IgD-negative memory B cell (primary cell): ENCODE measurements around the gene NAT8L. TPM values are rescaled to one million over a fixed set of nuclear protein-coding genes. Genes with fewer than 3 reads are reported as not detected.

Experiments used
- H3K27ac Mint-ChIP-seq, 3 donors: one replicate each; pipeline ENCODE4 v1.8.0; 2020 to 2022; ENCODE audit warnings: mild to moderate bottlenecking in 3 of 3, mixed read lengths in 3 of 3, moderate library complexity in 1 of 3
- H3K27me3 Mint-ChIP-seq: one replicate; pipeline ENCODE4 v1.8.0; 2021; ENCODE audit warnings: mixed read lengths
- H3K36me3 Mint-ChIP-seq: one replicate; pipeline ENCODE4 v1.8.0; 2020; ENCODE audit warnings: mild to moderate bottlenecking, mixed read lengths
- H3K4me1 Mint-ChIP-seq, 3 donors: one replicate each; pipeline ENCODE4 v1.8.0; 2020 to 2022; ENCODE audit warnings: mixed read lengths in 3 of 3, mild to moderate bottlenecking in 1 of 3
- H3K4me3 Mint-ChIP-seq, 4 donors: one replicate each; pipeline ENCODE4 v1.8.0; 2020 to 2022; ENCODE audit warnings: mild to moderate bottlenecking in 4 of 4, mixed read lengths in 4 of 4, moderate library complexity in 3 of 4
- H3K9me3 Mint-ChIP-seq, 3 donors: one replicate each; pipeline ENCODE4 v1.8.0; 2020 to 2021; ENCODE audit warnings: mixed read lengths in 3 of 3, mild to moderate bottlenecking in 1 of 3
- polyA plus RNA-seq: library from polyadenylated mRNA; unstranded; fragments of 300-500 nt; fragmentation: Illumina TruSeq; gene quantifications from one replicate; pipeline ENCODE4 v1.2.3, GENCODE V29; 2021

Gene NAT8L
- polyA plus RNA-seq, 1 donor from 2014 or later: not detected

- Mint-ChIP-seq H3K36me3 (no peaks in the 10 kb centered on the region), H3K4me3 (no peak overlapping the region), H3K4me1 (peaks cover 0 to 1% (median 0%) of the 10 kb centered on the region in 3 donors), H3K9me3 (peaks cover 0 to 2% (median 0%) of the 10 kb centered on the region in 3 donors), H3K27ac (peak overlapping the region in 1 of 3 donors; percentile 64), H3K27me3 (no peaks in the 10 kb centered on the region)
Observed at GRCh38 chr4:2066011-2066551, 7.0 kb downstream of the NAT8L start.

GRCh38 chr4:2066571-2067445, 7.7 kb downstream of the NAT8L start:
- Mint-ChIP-seq H3K4me1 (peaks cover 0 to 1% (median 0%) of the 10 kb centered on the region in 3 donors), H3K27ac (no peak overlapping the region), H3K4me3 (no peak overlapping the region), H3K9me3 (peaks cover 0 to 2% (median 0%) of the 10 kb centered on the region in 3 donors), H3K36me3 (no peaks in the 10 kb centered on the region), H3K27me3 (no peaks in the 10 kb centered on the region)

GRCh38 chr4:2067446-2068197, 8.5 kb downstream of the NAT8L start:
- Mint-ChIP-seq H3K27me3 (no peaks in the 10 kb centered on the region), H3K36me3 (no peaks in the 10 kb centered on the region), H3K27ac (no peak overlapping the region), H3K4me3 (no peak overlapping the region), H3K4me1 (no peaks in the 10 kb centered on the region), H3K9me3 (peaks cover 0 to 2% (median 0%) of the 10 kb centered on the region in 3 donors)

GRCh38 chr4:2068198-2068470, 9.0 kb downstream of the NAT8L start:
- Mint-ChIP-seq H3K4me3 (no peak overlapping the region), H3K9me3 (peaks cover 0 to 2% (median 0%) of the 10 kb centered on the region in 3 donors), H3K36me3 (no peaks in the 10 kb centered on the region), H3K27ac (peak overlapping the region in 1 of 3 donors; percentile 23), H3K4me1 (no peaks in the 10 kb centered on the region), H3K27me3 (no peaks in the 10 kb centered on the region)

- H3K4me3 Mint-ChIP-seq: no peak overlapping the region
- H3K36me3 Mint-ChIP-seq: no peaks in the 10 kb centered on the region
- peaks cover 0 to 2% (median 0%) of the 10 kb centered on the region in 3 donors for H3K9me3 Mint-ChIP-seq
- H3K4me1 Mint-ChIP-seq: no peaks in the 10 kb centered on the region
- H3K27me3 Mint-ChIP-seq: no peaks in the 10 kb centered on the region
- no peak overlapping the region for H3K27ac Mint-ChIP-seq
Observed at GRCh38 chr4:2068566-2068965, 9.4 kb downstream of the NAT8L start.

GRCh38 chr4:2069161-2069971, 10.2 kb downstream of the NAT8L start:
- no peak overlapping the region for H3K27ac Mint-ChIP-seq
- no peak overlapping the region for H3K4me3 Mint-ChIP-seq
- no peaks in the 10 kb centered on the region for H3K36me3 Mint-ChIP-seq
- no peaks in the 10 kb centered on the region for H3K4me1 Mint-ChIP-seq
- H3K9me3 Mint-ChIP-seq: peaks cover 0 to 2% (median 0%) of the 10 kb centered on the region in 3 donors
- H3K27me3 Mint-ChIP-seq: no peaks in the 10 kb centered on the region

- Mint-ChIP-seq H3K27me3 (no peaks in the 10 kb centered on the region), H3K4me3 (no peak overlapping the region), H3K36me3 (no peaks in the 10 kb centered on the region), H3K27ac (no peak overlapping the region), H3K4me1 (no peaks in the 10 kb centered on the region), H3K9me3 (peaks cover 0 to 2% (median 0%) of the 10 kb centered on the region in 3 donors)
Observed at GRCh38 chr4:2069986-2070385, 10.9 kb downstream of the NAT8L start.

GRCh38 chr4:2070421-2071251, 11.5 kb downstream of the NAT8L start:
- Mint-ChIP-seq H3K9me3 (peaks cover 0 to 2% (median 0%) of the 10 kb centered on the region in 3 donors), H3K27me3 (no peaks in the 10 kb centered on the region), H3K27ac (no peak overlapping the region), H3K4me3 (no peak overlapping the region), H3K36me3 (no peaks in the 10 kb centered on the region), H3K4me1 (no peaks in the 10 kb centered on the region)

- Mint-ChIP-seq H3K27ac (no peak overlapping the region), H3K27me3 (no peaks in the 10 kb centered on the region), H3K9me3 (peaks cover 0 to 2% (median 0%) of the 10 kb centered on the region in 3 donors), H3K36me3 (no peaks in the 10 kb centered on the region), H3K4me3 (no peak overlapping the region), H3K4me1 (no peaks in the 10 kb centered on the region)
Observed at GRCh38 chr4:2071252-2071911, 12.3 kb downstream of the NAT8L start.

GRCh38 chr4:2071912-2072867, 13.1 kb downstream of the NAT8L start:
- H3K4me1 Mint-ChIP-seq: no peaks in the 10 kb centered on the region
- peaks cover 0 to 2% (median 0%) of the 10 kb centered on the region in 3 donors for H3K9me3 Mint-ChIP-seq
- H3K27ac Mint-ChIP-seq: no peak overlapping the region
- no peak overlapping the region for H3K4me3 Mint-ChIP-seq
- no peaks in the 10 kb centered on the region for H3K36me3 Mint-ChIP-seq
- no peaks in the 10 kb centered on the region for H3K27me3 Mint-ChIP-seq

GRCh38 chr4:2072971-2073807, 14.1 kb downstream of the NAT8L start:
- peaks cover 0 to 2% (median 0%) of the 10 kb centered on the region in 3 donors for H3K9me3 Mint-ChIP-seq
- no peaks in the 10 kb centered on the region for H3K27me3 Mint-ChIP-seq
- H3K27ac Mint-ChIP-seq: no peak overlapping the region
- H3K36me3 Mint-ChIP-seq: no peaks in the 10 kb centered on the region
- H3K4me1 Mint-ChIP-seq: no peaks in the 10 kb centered on the region
- no peak overlapping the region for H3K4me3 Mint-ChIP-seq

GRCh38 chr4:2073808-2074481, 14.8 kb downstream of the NAT8L start:
- Mint-ChIP-seq H3K4me3 (no peak overlapping the region), H3K36me3 (no peaks in the 10 kb centered on the region), H3K9me3 (no peaks in the 10 kb centered on the region), H3K4me1 (no peaks in the 10 kb centered on the region), H3K27me3 (no peaks in the 10 kb centered on the region), H3K27ac (no peak overlapping the region)
